Activated naive CD4-positive, alpha-beta T cell treated with anti-CD3 and anti-CD28 coated beads for 36 hours (primary cell): Measurements from ENCODE around the gene RNF166. TPM values are rescaled to one million over a fixed set of nuclear protein-coding genes. Genes with fewer than 3 reads are reported as not detected.

Source experiments
- CTCF ChIA-PET: fragments of 350-600 bp; sonication (Branson Sonifier 250); formaldehyde crosslinking; loops from one replicate; lab custom pipeline; 2021; ENCODE audit warnings: antibody characterized with exemption; lab: Charles Lee
- DNase-seq: peaks from one replicate; pipeline ENCODE4 v3.0.0-alpha.2; 2020
- H3K27ac Mint-ChIP-seq: one replicate; pipeline ENCODE4 v1.8.0; 2021; ENCODE audit warnings: mild to moderate bottlenecking, mixed read lengths
- H3K27me3 Mint-ChIP-seq: one replicate; pipeline ENCODE4 v1.8.0; 2021; ENCODE audit warnings: low read depth, mixed read lengths
- H3K36me3 Mint-ChIP-seq: one replicate; pipeline ENCODE4 v1.8.0; 2021; ENCODE audit warnings: low read depth, mixed read lengths
- H3K4me1 Mint-ChIP-seq: one replicate; pipeline ENCODE4 v1.8.0; 2021; ENCODE audit warnings: low read depth, mixed read lengths
- H3K4me3 Mint-ChIP-seq: one replicate; pipeline ENCODE4 v1.8.0; 2021; ENCODE audit warnings: mild to moderate bottlenecking, moderate library complexity, mixed read lengths
- H3K9me3 Mint-ChIP-seq: one replicate; pipeline ENCODE4 v1.8.0; 2021; ENCODE audit warnings: mixed read lengths
- intact Hi-C: fragments of 100-400 bp; cut with micrococcal nuclease; formaldehyde crosslinking; loops from one replicate; pipeline ENCODE4 v1.15.1; 2023
- total RNA-seq, 2 experiments: library from RNA; stranded (reverse); gene quantifications; one replicate each; pipeline ENCODE4 v1.2.3, GENCODE V29; 2021

The RNF166 gene
- total RNA-seq, 2 experiments from 2014 or later, result 33.6 to 35.3 TPM

GRCh38 chr16:88727871-88728270, 21.7 kb upstream of the RNF166 start:
- no peak overlapping the region for H3K4me3 Mint-ChIP-seq
- no peak overlapping the region for H3K27ac Mint-ChIP-seq
- peaks cover 7% of the 10 kb centered on the region for H3K36me3 Mint-ChIP-seq
- peaks cover 4% of the 10 kb centered on the region for H3K4me1 Mint-ChIP-seq
- no peaks in the 10 kb centered on the region for H3K9me3 Mint-ChIP-seq
- intact Hi-C loops, result no loop called here
- DNase-seq, result no peak
- H3K27me3 Mint-ChIP-seq, result no peaks in the 10 kb centered on the region
- CTCF ChIA-PET, result no interaction called here

GRCh38 chr16:88726981-88727380, 20.8 kb upstream of the RNF166 start:
- H3K36me3 Mint-ChIP-seq, result peaks cover 8% of the 10 kb centered on the region
- intact Hi-C loops, result no loop called here
- H3K9me3 Mint-ChIP-seq, result no peaks in the 10 kb centered on the region
- no peak overlapping the region for H3K4me3 Mint-ChIP-seq
- H3K4me1 Mint-ChIP-seq, result peaks cover 4% of the 10 kb centered on the region
- no peak for DNase-seq
- no peak overlapping the region for H3K27ac Mint-ChIP-seq
- CTCF ChIA-PET, result no interaction called here
- H3K27me3 Mint-ChIP-seq, result no peaks in the 10 kb centered on the region

- no peaks in the 10 kb centered on the region for H3K27me3 Mint-ChIP-seq
- peaks cover 7% of the 10 kb centered on the region for H3K36me3 Mint-ChIP-seq
- H3K4me1 Mint-ChIP-seq, result peaks cover 4% of the 10 kb centered on the region
- no peak overlapping the region for H3K27ac Mint-ChIP-seq
- CTCF ChIA-PET, result no interaction called here
- no peak for DNase-seq
- H3K9me3 Mint-ChIP-seq, result no peaks in the 10 kb centered on the region
- intact Hi-C loops, result no loop called here
- H3K4me3 Mint-ChIP-seq, result no peak overlapping the region
Observed at GRCh38 chr16:88726408-88726749, 20.2 kb upstream of the RNF166 start.

- intact Hi-C loops, result no loop called here
- DNase-seq, result no peak
- Mint-ChIP-seq H3K27me3 (no peaks in the 10 kb centered on the region), H3K4me3 (no peak overlapping the region), H3K4me1 (no peaks in the 10 kb centered on the region), H3K27ac (no peak overlapping the region), H3K36me3 (peaks cover 5% of the 10 kb centered on the region), H3K9me3 (no peaks in the 10 kb centered on the region)
- CTCF ChIA-PET, result no interaction called here
Observed at GRCh38 chr16:88725609-88726407, 19.6 kb upstream of the RNF166 start.

GRCh38 chr16:88724855-88725555, 18.8 kb upstream of the RNF166 start:
- H3K36me3 Mint-ChIP-seq, result peaks cover 8% of the 10 kb centered on the region
- no peaks in the 10 kb centered on the region for H3K9me3 Mint-ChIP-seq
- H3K27me3 Mint-ChIP-seq, result no peaks in the 10 kb centered on the region
- no peak for DNase-seq
- CTCF ChIA-PET, result no interaction called here
- intact Hi-C loops, result no loop called here
- H3K27ac Mint-ChIP-seq, result no peak overlapping the region
- no peak overlapping the region for H3K4me3 Mint-ChIP-seq
- no peaks in the 10 kb centered on the region for H3K4me1 Mint-ChIP-seq

- intact Hi-C loops, result no loop called here
- no peak overlapping the region for H3K27ac Mint-ChIP-seq
- CTCF ChIA-PET, result no interaction called here
Observed at GRCh38 chr16:88723911-88724310, 17.7 kb upstream of the RNF166 start.

GRCh38 chr16:88723507-88723887, 17.3 kb upstream of the RNF166 start:
- no peak overlapping the region for H3K27ac Mint-ChIP-seq
- H3K36me3 Mint-ChIP-seq, result peaks cover 11% of the 10 kb centered on the region
- no peaks in the 10 kb centered on the region for H3K9me3 Mint-ChIP-seq
- H3K4me1 Mint-ChIP-seq, result no peaks in the 10 kb centered on the region
- intact Hi-C loops, result no loop called here
- CTCF ChIA-PET, result no interaction called here
- H3K27me3 Mint-ChIP-seq, result no peaks in the 10 kb centered on the region
- no peak for DNase-seq
- no peak overlapping the region for H3K4me3 Mint-ChIP-seq

More at GRCh38 chr16:88723911-88724310, 17.7 kb upstream of the RNF166 start:
- Mint-ChIP-seq H3K9me3 (no peaks in the 10 kb centered on the region), H3K4me1 (no peaks in the 10 kb centered on the region), H3K4me3 (no peak overlapping the region), H3K27me3 (no peaks in the 10 kb centered on the region), H3K36me3 (peaks cover 11% of the 10 kb centered on the region)
- DNase-seq, result no peak

GRCh38 chr16:88722784-88723506, 16.7 kb upstream of the RNF166 start:
- Mint-ChIP-seq H3K4me3 (no peak overlapping the region), H3K36me3 (peaks cover 12% of the 10 kb centered on the region), H3K27ac (no peak overlapping the region), H3K27me3 (no peaks in the 10 kb centered on the region), H3K4me1 (no peaks in the 10 kb centered on the region), H3K9me3 (no peaks in the 10 kb centered on the region)
- intact Hi-C loops, result no loop called here
- CTCF ChIA-PET, result interaction anchor here (1.5 kb wide), 1 partner anchor 15 kb away, joined by 3 read pairs; no protein-coding TSS in a partner anchor
- DNase-seq, result no peak

- no peak for DNase-seq
- H3K27ac Mint-ChIP-seq, result no peak overlapping the region
- CTCF ChIA-PET, result interaction anchor here (1.5 kb wide), 1 partner anchor 16 kb away, joined by 3 read pairs; no protein-coding TSS in a partner anchor
- H3K4me3 Mint-ChIP-seq, result no peak overlapping the region
- no peaks in the 10 kb centered on the region for H3K9me3 Mint-ChIP-seq
- intact Hi-C loops, result no loop called here
- no peaks in the 10 kb centered on the region for H3K27me3 Mint-ChIP-seq
- H3K4me1 Mint-ChIP-seq, result no peaks in the 10 kb centered on the region
- peaks cover 15% of the 10 kb centered on the region for H3K36me3 Mint-ChIP-seq
Observed at GRCh38 chr16:88721815-88722755, 15.9 kb upstream of the RNF166 start.

GRCh38 chr16:88721236-88721635, 15.0 kb upstream of the RNF166 start:
- Mint-ChIP-seq H3K27ac (no peak overlapping the region), H3K27me3 (no peaks in the 10 kb centered on the region), H3K36me3 (peaks cover 19% of the 10 kb centered on the region), H3K4me3 (no peak overlapping the region), H3K4me1 (no peaks in the 10 kb centered on the region), H3K9me3 (no peaks in the 10 kb centered on the region)
- intact Hi-C loops, result no loop called here
- CTCF ChIA-PET, result no interaction called here
- DNase-seq, result no peak

- intact Hi-C loops, result no loop called here
- no peaks in the 10 kb centered on the region for H3K4me1 Mint-ChIP-seq
- H3K27me3 Mint-ChIP-seq, result no peaks in the 10 kb centered on the region
- DNase-seq, result no peak
- no peak overlapping the region for H3K4me3 Mint-ChIP-seq
- no peak overlapping the region for H3K27ac Mint-ChIP-seq
- CTCF ChIA-PET, result interaction anchor here (1.7 kb wide), 1 partner anchor 23 kb away, joined by 6 read pairs; no protein-coding TSS in a partner anchor
- no peaks in the 10 kb centered on the region for H3K9me3 Mint-ChIP-seq
- peaks cover 19% of the 10 kb centered on the region for H3K36me3 Mint-ChIP-seq
Observed at GRCh38 chr16:88720396-88720970, 14.3 kb upstream of the RNF166 start.
